ENCODE data around the gene WWC2. TPM values are rescaled to one million over a fixed set of nuclear protein-coding genes. Genes with fewer than 3 reads are reported as not detected.

WWC2 gene
- total RNA-seq, 1 donor, result 100 TPM

- TF ChIP-seq CTCF (IDR thresholded peaks at IDR 0.05; ENCODE audit: insufficient read depth, low read depth, low read length), result no peak
- no peak overlapping the region for H3K4me3 ChIP-seq (ENCODE audit: low read depth, low read length)
- DNase-seq (ENCODE audit: low read depth), result no peak
Observed at GRCh38 chr4:183260491-183261151, 161.6 kb downstream of the WWC2 start.

DNA sequence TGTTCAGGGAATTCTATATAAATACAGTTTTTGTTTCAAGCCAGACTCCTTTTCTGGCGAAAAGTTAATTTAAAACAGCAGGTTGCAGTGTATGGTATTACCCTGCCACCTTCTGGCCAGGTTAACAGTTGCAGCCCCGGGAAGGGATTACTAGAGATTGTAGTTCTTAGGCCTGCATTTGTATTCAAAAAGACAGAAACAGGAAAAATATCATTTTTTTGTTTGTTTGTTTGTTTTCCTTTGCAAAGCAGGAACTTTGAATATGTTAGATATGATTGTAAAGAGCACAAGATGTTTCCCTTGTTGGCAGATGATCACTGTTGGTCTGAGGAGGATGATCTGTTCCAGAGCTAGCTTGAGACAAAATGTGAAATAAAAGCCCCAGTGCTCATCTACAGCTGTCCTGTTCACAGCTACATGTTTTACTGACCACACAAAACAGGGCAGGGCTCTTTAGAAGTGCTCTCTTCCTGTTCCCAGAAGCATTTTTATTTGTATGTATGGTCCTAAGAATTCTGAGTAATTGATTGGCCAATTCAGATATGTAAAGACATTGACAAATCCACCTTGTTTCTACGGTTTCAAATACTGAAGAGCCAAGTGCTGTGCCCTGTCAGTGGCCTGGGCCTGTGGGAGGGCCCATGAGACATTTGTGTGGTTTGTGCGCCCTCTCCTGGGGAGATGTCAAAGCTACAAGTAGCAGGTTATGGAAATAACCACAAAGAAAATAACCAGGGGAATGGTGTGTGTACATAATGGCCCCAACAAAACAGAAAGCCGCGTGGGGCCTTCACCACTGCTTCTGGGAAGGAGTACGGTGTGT, 163.1 kb downstream of the WWC2 start:
- peak; percentile 85 for TF ChIP-seq CTCF (IDR thresholded peaks at IDR 0.05; ENCODE audit: insufficient read depth, low read depth, low read length)
- peak; percentile 88 for DNase-seq (ENCODE audit: low read depth)
- H3K4me3 ChIP-seq (ENCODE audit: low read depth, low read length), result no peak overlapping the region

GRCh38 chr4:183262776-183263100, 163.7 kb downstream of the WWC2 start:
- no peak overlapping the region for H3K4me3 ChIP-seq (ENCODE audit: low read depth, low read length)
- no peak for TF ChIP-seq CTCF (IDR thresholded peaks at IDR 0.05; ENCODE audit: insufficient read depth, low read depth, low read length)
- peak; percentile 92 for DNase-seq (ENCODE audit: low read depth)

- DNase-seq (ENCODE audit: low read depth), result no peak
- no peak for TF ChIP-seq CTCF (IDR thresholded peaks at IDR 0.05; ENCODE audit: insufficient read depth, low read depth, low read length)
- no peak overlapping the region for H3K4me3 ChIP-seq (ENCODE audit: low read depth, low read length)
Observed at GRCh38 chr4:183263787-183264386, 164.8 kb downstream of the WWC2 start.

GRCh38 chr4:183264614-183265013, 165.6 kb downstream of the WWC2 start:
- DNase-seq (ENCODE audit: low read depth), result peak; percentile 42
- TF ChIP-seq CTCF (IDR thresholded peaks at IDR 0.05; ENCODE audit: insufficient read depth, low read depth, low read length), result no peak
- no peak overlapping the region for H3K4me3 ChIP-seq (ENCODE audit: low read depth, low read length)

DNA sequence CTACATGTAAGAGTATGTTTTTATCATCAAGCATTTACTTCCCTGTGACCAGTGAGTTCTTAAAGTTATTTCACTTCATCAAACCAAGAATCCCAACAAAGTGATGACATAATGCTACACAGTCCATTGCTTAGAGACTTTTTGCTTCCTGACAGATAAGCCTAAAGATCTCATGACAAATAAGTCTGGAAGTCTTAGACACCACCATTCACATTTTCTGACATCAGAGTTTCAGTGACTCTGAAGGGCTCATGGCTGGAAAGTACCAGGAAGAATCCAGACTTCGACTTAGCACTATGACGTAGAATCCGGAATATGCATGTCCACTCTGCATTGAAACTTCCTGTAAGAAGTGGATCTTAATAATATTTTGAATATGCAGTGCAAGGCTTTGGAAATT, 167.3 kb downstream of the WWC2 start:
- DNase-seq (ENCODE audit: low read depth), result no peak
- no peak overlapping the region for H3K4me3 ChIP-seq (ENCODE audit: low read depth, low read length)

More for the DNA sequence above, 167.3 kb downstream of the WWC2 start:
- TF ChIP-seq CTCF (IDR thresholded peaks at IDR 0.05; ENCODE audit: insufficient read depth, low read depth, low read length), result no peak

Data from fibroblast of villous mesenchyme (primary cell).